Neural cell (in vitro differentiated cells): ENCODE measurements around the gene IDUA. TPM values are rescaled to one million over a fixed set of nuclear protein-coding genes. Genes with fewer than 3 reads are reported as not detected.

Source experiments
- H2AFZ ChIP-seq: fragments of 200-600, 300-800 bp; sonication (generic), shearing (Covaris generic); 2 replicates; pipeline ENCODE4 v1.6.0; 2014; ENCODE audit warnings: low read depth, mild to moderate bottlenecking, antibody characterized with exemption, low read length, moderate library complexity
- H3F3A ChIP-seq: fragments of 200-600 bp; shearing (Covaris generic); 2 replicates; pipeline ENCODE4 v1.6.1; 2016; ENCODE audit warnings: mild to moderate bottlenecking, moderate library complexity, mixed read lengths, antibody characterized with exemption, low read length; ENCODE audit not compliant: insufficient read depth, poor library complexity, severe bottlenecking
- H3K27ac ChIP-seq: fragments of 200-600, 300-800 bp; sonication (generic), shearing (Covaris generic); 2 replicates; pipeline ENCODE4 v1.5.1; 2014; ENCODE audit warnings: mild to moderate bottlenecking, low read length, moderate library complexity
- H3K27me3 ChIP-seq: fragments of 300-800, 200-600 bp; sonication (generic), shearing (Covaris generic); 2 replicates; pipeline ENCODE4 v1.6.0; 2014; ENCODE audit warnings: mild to moderate bottlenecking, low read depth, low read length, moderate library complexity; ENCODE audit not compliant: insufficient read depth
- H3K36me3 ChIP-seq: fragments of 300-800, 200-600 bp; sonication (generic), shearing (Covaris generic); 2 replicates; pipeline ENCODE4 v1.5.1; 2014; ENCODE audit warnings: mild to moderate bottlenecking, antibody characterized with exemption, low read length, moderate library complexity; ENCODE audit not compliant: insufficient read depth
- H3K4me2 ChIP-seq: fragments of 300-800, 200-600 bp; sonication (generic), shearing (Covaris generic); 2 replicates; pipeline ENCODE4 v1.6.0; 2014; ENCODE audit warnings: mild to moderate bottlenecking, low read length
- H3K4me3 ChIP-seq: fragments of 300-800, 200-600 bp; sonication (generic), shearing (Covaris generic); 2 replicates; pipeline ENCODE4 v1.5.1; 2014; ENCODE audit warnings: mild to moderate bottlenecking, low read length, moderate library complexity
- H3K79me2 ChIP-seq: fragments of 200-600 bp; shearing (Covaris generic); replicated peaks from 2 replicates; pipeline ENCODE4 v1.6.0; 2014; ENCODE audit warnings: mild to moderate bottlenecking, low read length, moderate library complexity; ENCODE audit not compliant: insufficient read depth
- H3K9ac ChIP-seq: fragments of 300-800, 200-600 bp; sonication (generic), shearing (Covaris generic); 2 replicates; pipeline ENCODE4 v1.6.1; 2016; ENCODE audit warnings: mild to moderate bottlenecking, low read length, mixed read lengths
- H3K9me2 ChIP-seq: fragments of 200-600 bp; shearing (Covaris generic); 2 replicates; pipeline ENCODE4 v1.6.1; 2016; ENCODE audit warnings: mild to moderate bottlenecking, low read length, mixed read lengths; ENCODE audit not compliant: insufficient read depth
- H3K9me3 ChIP-seq: fragments of 200-600, 300-800 bp; sonication (generic), shearing (Covaris generic); 2 replicates; pipeline ENCODE4 v1.6.1; 2016; ENCODE audit warnings: mild to moderate bottlenecking, mixed run types, low read length, moderate library complexity, mixed read lengths
- H4K20me1 ChIP-seq: fragments of 200-600 bp; shearing (Covaris generic); 2 replicates; pipeline ENCODE4 v1.6.1; 2016; ENCODE audit warnings: mild to moderate bottlenecking, mixed run types; ENCODE audit not compliant: insufficient read depth
- EP300 ChIP-seq: fragments of 450-650 bp; conservative IDR thresholded peaks from 2 replicates; pipeline ENCODE4 v1.6.1; 2014; ENCODE audit warnings: antibody characterized with exemption, mild to moderate bottlenecking, moderate library complexity; ENCODE audit not compliant: poor library complexity, severe bottlenecking
- EZH2 ChIP-seq: fragments of 200-600, 300-800 bp; shearing (Covaris generic), sonication (generic); IDR thresholded peaks from 2 replicates; pipeline ENCODE4 v1.6.1; 2014; ENCODE audit warnings: antibody characterized with exemption, low read length, borderline replicate concordance, mild to moderate bottlenecking; ENCODE audit not compliant: insufficient read depth, poor library complexity, severe bottlenecking
- MXI1 ChIP-seq: fragments of 450-650 bp; conservative IDR thresholded peaks from 2 replicates; pipeline ENCODE4 v1.6.1; 2014; ENCODE audit warnings: antibody characterized with exemption, mild to moderate bottlenecking; ENCODE audit not compliant: poor library complexity, severe bottlenecking
- POLR2AphosphoS5 ChIP-seq: IDR thresholded peaks from 2 replicates; pipeline ENCODE4 v1.6.1; 2012
- RAD21 ChIP-seq: fragments of 450-650 bp; conservative IDR thresholded peaks from 2 replicates; pipeline ENCODE4 v1.6.1; 2014; ENCODE audit warnings: antibody characterized with exemption, mild to moderate bottlenecking, moderate library complexity
- REST ChIP-seq: IDR thresholded peaks from 2 replicates; pipeline ENCODE4 v1.6.1; 2012; ENCODE audit warnings: borderline replicate concordance
- SMC3 ChIP-seq: fragments of 450-650 bp; conservative IDR thresholded peaks from 2 replicates; pipeline ENCODE4 v1.6.1; 2014; ENCODE audit warnings: antibody characterized with exemption, mild to moderate bottlenecking, moderate library complexity; ENCODE audit not compliant: poor library complexity
- TAF1 ChIP-seq: IDR thresholded peaks from 2 replicates; pipeline ENCODE4 v1.6.1; 2012; ENCODE audit warnings: low read depth
- polyA plus RNA-seq: library from polyadenylated mRNA; depleted of rRNA; stranded (reverse); fragments of >200 nt; gene quantifications from 2 replicates; pipeline ENCODE4 v1.2.3, GENCODE V29; 2014
- TF ChIP-seq, protein P1 (sequence below): fragments of 450-650 bp; IDR thresholded peaks from 2 replicates; pipeline ENCODE4 v1.5.1; 2014; ENCODE audit warnings: antibody characterized with exemption, mild to moderate bottlenecking, moderate library complexity; ENCODE audit not compliant: poor library complexity, severe bottlenecking

IDUA gene
- polyA plus RNA-seq, 1 donor from 2014 or later = 12.7 TPM

- Histone ChIP-seq H3K79me2 (no peaks in the 10 kb centered on the region), H3K9me2 (no peaks in the 10 kb centered on the region), H3K9me3 (no peaks in the 10 kb centered on the region), H4K20me1 (no peaks in the 10 kb centered on the region), H3K9ac (no peak overlapping the region), H3K27me3 (no peaks in the 10 kb centered on the region), H3F3A (no peaks in the 10 kb centered on the region), H2AFZ (no peak overlapping the region), H3K4me2 (no peak overlapping the region), H3K36me3 (no peaks in the 10 kb centered on the region), H3K27ac (no peak overlapping the region), H3K4me3 (no peak overlapping the region)
- TF ChIP-seq MXI1 (no peak), TAF1 (no peak), REST (no peak), RAD21 (no peak), POLR2AphosphoS5 (no peak), EP300 (no peak), SMC3 (no peak), EZH2 (no peak)
- TF ChIP-seq, protein P1, sequence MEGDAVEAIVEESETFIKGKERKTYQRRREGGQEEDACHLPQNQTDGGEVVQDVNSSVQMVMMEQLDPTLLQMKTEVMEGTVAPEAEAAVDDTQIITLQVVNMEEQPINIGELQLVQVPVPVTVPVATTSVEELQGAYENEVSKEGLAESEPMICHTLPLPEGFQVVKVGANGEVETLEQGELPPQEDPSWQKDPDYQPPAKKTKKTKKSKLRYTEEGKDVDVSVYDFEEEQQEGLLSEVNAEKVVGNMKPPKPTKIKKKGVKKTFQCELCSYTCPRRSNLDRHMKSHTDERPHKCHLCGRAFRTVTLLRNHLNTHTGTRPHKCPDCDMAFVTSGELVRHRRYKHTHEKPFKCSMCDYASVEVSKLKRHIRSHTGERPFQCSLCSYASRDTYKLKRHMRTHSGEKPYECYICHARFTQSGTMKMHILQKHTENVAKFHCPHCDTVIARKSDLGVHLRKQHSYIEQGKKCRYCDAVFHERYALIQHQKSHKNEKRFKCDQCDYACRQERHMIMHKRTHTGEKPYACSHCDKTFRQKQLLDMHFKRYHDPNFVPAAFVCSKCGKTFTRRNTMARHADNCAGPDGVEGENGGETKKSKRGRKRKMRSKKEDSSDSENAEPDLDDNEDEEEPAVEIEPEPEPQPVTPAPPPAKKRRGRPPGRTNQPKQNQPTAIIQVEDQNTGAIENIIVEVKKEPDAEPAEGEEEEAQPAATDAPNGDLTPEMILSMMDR = no peak
These were observed 38.5 kb upstream of the IDUA start for GRCh38 chr4:948101-948935.

- Histone ChIP-seq H3K79me2 (no peaks in the 10 kb centered on the region), H3K4me2 (no peak overlapping the region), H3K27ac (no peak overlapping the region), H3K9me3 (no peaks in the 10 kb centered on the region), H2AFZ (no peak overlapping the region), H3K36me3 (no peaks in the 10 kb centered on the region), H4K20me1 (no peaks in the 10 kb centered on the region), H3K27me3 (no peaks in the 10 kb centered on the region), H3K9ac (no peak overlapping the region), H3K9me2 (no peaks in the 10 kb centered on the region), H3F3A (no peaks in the 10 kb centered on the region), H3K4me3 (no peak overlapping the region)
- TF ChIP-seq RAD21 (no peak), EZH2 (no peak), MXI1 (no peak), REST (no peak), EP300 (no peak), SMC3 (no peak), TAF1 (no peak), POLR2AphosphoS5 (no peak)
- TF ChIP-seq, protein P1 = no peak
These were observed 37.9 kb upstream of the IDUA start for GRCh38 chr4:948936-949300.
